Activated effector memory CD4-positive, alpha-beta T cell treated with anti-CD3 and anti-CD28 coated beads, Interleukin-2, amount 50 U/mL, for 16 hours (primary cell): Measurements from ENCODE around the gene EOMES.

ENCODE experiments used
- DNase-seq: peaks from one replicate; pipeline ENCODE4 v3.0.0-alpha.2; 2020

EOMES gene

DNA sequence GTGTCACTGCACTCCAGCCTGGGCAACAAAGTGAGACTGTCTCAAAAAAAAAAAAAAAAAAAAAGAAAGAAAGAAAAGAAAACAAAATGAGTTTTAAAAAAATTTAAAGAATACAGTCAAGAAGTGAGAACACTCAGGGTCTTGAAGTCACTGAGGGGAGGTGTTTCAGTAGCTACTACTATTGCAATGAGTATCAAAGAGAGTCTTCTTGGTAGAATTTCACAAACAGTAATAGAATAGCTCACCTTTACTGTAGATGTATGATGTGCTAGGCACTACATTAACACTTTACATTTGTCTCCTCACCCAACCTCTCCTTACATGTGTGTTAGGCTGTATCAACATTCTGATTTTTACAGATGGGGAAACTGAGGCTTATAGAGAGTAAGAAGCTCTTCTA is 43.9 kb downstream of the EOMES start:
- no peak for DNase-seq

DNA sequence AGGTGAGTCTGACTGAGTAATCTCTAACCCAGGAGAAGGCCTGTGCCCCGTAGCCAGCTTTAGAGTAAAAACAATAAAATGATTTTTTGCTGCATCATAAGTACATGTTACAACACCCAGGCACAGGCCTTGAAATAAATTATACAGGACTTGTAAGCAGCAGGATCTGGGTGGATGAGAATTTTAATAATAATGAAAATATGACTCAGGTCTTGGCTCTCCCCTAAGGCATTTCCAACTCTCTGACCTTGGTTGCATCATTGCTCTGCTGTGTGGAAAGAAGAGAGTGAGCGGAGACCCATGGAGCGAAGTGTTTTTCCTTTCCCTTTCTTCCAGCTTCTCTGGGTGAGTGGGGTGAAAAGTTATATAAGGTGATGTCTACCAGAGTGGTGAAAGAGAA is 44.6 kb downstream of the EOMES start:
- DNase-seq: no peak

DNA sequence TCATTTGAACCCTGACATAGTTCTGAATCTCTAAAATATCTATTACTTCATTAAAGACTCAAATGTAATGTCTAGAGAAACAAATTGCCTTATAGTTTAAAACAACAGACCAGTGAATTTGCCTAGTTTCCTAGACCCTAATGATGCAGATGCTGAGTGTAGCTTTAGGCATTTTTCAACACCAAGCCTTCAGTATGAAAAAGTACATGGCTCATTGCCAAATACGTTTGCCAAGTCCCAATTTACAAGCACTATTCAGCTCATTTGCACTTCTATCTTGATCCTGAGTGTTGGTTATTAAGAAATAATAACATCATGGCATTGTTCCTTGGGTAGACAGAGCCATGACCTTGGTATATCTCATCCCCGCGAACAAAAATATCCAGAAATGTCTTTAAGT is 46.8 kb downstream of the EOMES start:
- DNase-seq: no peak

DNA sequence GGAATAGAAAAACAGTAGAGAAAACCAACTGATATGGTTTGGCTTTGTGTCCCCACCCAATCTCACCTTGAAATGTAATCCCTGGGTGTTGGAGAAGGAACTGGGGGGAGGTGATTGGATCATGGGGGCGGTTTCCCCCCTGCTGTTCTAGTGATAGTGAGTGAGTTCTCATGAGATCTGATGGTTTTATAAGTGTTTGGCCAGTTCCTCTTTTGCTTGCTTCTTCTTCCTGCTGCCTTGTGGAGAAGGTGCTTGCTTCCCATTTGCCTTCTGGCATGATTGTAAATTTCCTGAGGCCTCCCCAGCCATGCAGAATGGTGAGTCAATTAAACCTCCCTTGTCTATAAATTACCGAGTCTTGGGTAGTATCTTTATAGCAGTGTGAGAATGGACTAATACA is 48.4 kb downstream of the EOMES start:
- no peak for DNase-seq

DNA sequence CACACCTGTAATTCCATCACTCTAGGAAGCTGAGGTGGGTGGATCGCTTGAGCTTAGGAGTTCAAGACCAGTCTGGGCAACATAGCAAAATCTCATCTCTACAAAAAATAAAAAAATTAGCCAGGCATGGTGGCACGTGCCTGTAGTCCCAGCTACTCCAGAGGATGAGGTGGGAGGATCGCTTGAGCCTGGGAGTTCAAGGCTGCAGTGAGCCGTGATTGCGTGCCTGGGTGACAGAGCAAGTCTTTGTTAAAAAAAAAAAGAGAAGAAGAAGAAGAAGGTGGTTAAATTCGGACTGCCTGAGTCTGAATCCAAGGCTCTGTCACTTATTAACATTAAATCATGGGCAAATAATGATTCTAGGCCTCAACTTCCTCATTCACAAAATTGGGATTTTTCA is 51.0 kb downstream of the EOMES start:
- DNase-seq: no peak

DNA sequence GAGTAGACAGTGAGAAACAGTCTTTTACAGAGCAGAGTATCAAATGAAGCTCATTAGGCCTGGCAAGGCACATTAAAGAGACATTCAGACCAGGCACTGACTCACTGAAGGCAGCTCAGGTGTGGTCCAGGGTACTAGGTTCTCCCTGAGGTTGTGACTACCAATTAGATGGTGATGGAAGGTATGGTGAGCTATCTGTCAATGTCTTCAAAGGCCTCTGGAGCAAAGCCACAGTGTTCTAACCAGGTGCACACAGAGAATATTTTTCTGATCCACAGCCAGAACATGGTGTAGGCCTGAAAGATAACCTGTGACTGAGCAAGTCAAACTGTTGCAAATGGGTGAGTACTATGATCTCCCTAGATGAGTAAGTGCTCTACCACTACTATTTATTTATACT is 51.5 kb downstream of the EOMES start:
- DNase-seq: no peak

DNA sequence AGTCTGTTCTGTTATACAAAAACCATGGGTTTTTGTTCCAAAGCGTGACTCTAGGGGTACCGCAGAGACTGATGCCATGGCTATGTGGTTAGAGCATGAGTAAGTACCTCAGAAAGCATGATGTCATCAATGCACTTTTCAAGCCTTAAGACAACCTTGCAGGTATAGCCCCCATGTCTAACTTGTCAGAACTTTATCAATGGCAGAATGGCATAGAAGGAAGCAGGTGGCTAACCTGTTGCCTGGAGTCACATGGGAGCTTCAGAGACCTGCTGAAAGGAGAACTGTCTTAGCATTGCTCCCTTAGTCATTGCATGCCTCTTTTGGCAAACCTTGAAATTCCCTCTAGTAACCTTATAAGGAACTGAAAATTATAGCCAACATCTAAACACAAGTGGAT is 52.5 kb downstream of the EOMES start:
- DNase-seq: no peak

DNA sequence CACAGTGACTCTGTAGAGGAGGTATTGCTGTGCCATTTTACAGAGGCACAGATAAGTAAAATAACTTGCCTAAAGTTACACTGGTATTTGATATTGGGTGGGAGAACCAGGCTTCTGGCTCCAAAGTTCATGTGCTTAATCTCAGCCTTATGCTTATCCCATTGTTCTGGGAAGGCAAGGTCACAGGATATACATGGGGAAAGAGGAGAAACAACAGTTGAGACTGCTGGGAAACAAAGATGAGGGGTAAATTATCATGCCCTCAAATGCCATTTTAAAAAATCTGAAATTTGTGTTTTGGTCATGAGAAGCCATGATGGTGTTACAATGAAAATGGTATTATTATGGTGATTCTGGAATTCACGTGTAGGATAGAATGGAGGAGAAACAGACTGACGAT is 54.4 kb downstream of the EOMES start:
- DNase-seq: no peak

DNA sequence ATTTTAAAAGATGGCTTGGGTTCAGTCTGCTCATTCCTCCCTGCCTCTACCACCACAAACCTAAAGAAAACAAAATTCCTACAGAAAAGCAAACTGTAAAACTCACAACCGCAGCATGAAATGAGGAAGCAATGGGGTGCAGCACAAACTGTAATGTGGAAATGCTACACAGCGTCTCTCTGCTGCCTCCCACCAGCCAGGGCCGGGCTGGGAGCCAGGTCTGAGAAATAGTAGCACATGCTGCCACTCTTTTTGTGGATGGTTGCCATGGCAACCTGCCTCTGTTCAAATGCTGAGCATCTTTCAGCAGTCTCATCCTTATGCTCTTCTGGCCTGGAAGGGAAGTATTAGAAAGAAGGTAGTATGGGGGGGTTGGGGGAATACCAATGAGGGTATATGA is 55.4 kb downstream of the EOMES start:
- no peak for DNase-seq

DNA sequence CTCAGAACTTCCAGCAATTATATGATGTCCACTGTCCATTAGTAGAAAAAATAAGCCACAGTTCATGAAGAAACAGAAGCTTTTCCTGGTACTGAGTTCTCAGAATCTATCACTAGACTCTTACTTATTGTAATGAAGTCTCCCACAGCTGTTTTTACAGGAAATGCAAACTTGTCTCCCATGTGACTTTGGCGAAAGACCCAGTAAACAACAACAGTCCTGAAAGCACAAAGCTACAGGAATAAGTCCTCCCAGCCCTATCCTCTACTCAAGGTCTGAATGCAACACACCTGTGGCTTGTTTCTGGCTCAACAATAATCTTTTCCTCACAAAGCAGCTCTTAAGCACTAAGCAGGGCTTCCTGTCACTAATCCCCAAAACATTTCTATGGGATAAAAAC is 55.9 kb downstream of the EOMES start:
- no peak for DNase-seq
